GM12878 (cell line): Measurements from ENCODE around the gene GET3. TPM values are rescaled to one million over a fixed set of nuclear protein-coding genes. Genes with fewer than 3 reads are reported as not detected.

Experiments
- CHD1 ChIP-seq: IDR thresholded peaks from 2 replicates; pipeline ENCODE4 v1.6.1; 2012; ENCODE audit warnings: low read depth, low read length, improper control_type of control experiment
- CREM ChIP-seq: IDR thresholded peaks from 2 replicates; pipeline ENCODE4 v1.6.1; 2014; ENCODE audit warnings: antibody characterized with exemption, low read depth
- E2F4 ChIP-seq: IDR thresholded peaks from 2 replicates; pipeline ENCODE4 v1.6.1; 2012; ENCODE audit warnings: low read depth, low read length, improper control_type of control experiment
- EED ChIP-seq: sonication (generic); IDR thresholded peaks from 2 replicates; pipeline ENCODE4 v1.6.1; 2016; ENCODE audit warnings: antibody characterized with exemption, low read depth
- ELK1 ChIP-seq: IDR thresholded peaks from 2 replicates; pipeline ENCODE4 v1.6.1; 2012; ENCODE audit warnings: low read depth, low read length, improper control_type of control experiment
- GATAD2B ChIP-seq: fragments of 450-650 bp; conservative IDR thresholded peaks from 2 replicates; pipeline ENCODE4 v1.6.1; 2017; ENCODE audit warnings: low read depth, mild to moderate bottlenecking, moderate library complexity
- IRF4 ChIP-seq: IDR thresholded peaks from 2 replicates; pipeline ENCODE4 v1.6.1; 2011; ENCODE audit warnings: low read depth, low read length
- LARP7 ChIP-seq: fragments of 450-650 bp; IDR thresholded peaks from 2 replicates; pipeline ENCODE4 v1.6.1; 2017; ENCODE audit warnings: mild to moderate bottlenecking
- MYB ChIP-seq: fragments of 150-350 bp; IDR thresholded peaks from 2 replicates; pipeline ENCODE4 v1.6.1; 2014; ENCODE audit warnings: mild to moderate bottlenecking, low read depth, low read length, borderline replicate concordance
- NFIC ChIP-seq: IDR thresholded peaks from 2 replicates; pipeline ENCODE4 v1.6.1; 2012; ENCODE audit warnings: low read depth, mild to moderate bottlenecking, inconsistent platforms, low read length, moderate library complexity
- NKRF ChIP-seq: fragments of 450-650 bp; conservative IDR thresholded peaks from 2 replicates; pipeline ENCODE4 v1.6.1; 2017; ENCODE audit warnings: mild to moderate bottlenecking, moderate library complexity
- NR2C1 ChIP-seq: fragments of 450-650 bp; IDR thresholded peaks from 2 replicates; pipeline ENCODE4 v1.6.1; 2017; ENCODE audit warnings: antibody characterized with exemption, mild to moderate bottlenecking, moderate library complexity
- PBX3 ChIP-seq: IDR thresholded peaks from 2 replicates; pipeline ENCODE4 v1.6.1; 2011; ENCODE audit warnings: mild to moderate bottlenecking, low read depth, low read length, moderate library complexity; ENCODE audit not compliant: insufficient replicate concordance
- POLR2A ChIP-seq: IDR thresholded peaks from 2 replicates; pipeline ENCODE4 v1.6.1; 2011; ENCODE audit warnings: low read depth, mild to moderate bottlenecking, low read length
- RAD51 ChIP-seq: fragments of 450-650 bp; IDR thresholded peaks from 2 replicates; pipeline ENCODE4 v1.6.1; 2016; ENCODE audit warnings: moderate library complexity, mild to moderate bottlenecking, inconsistent platforms
- SMAD1 ChIP-seq: fragments of 450-650 bp; IDR thresholded peaks from 2 replicates; pipeline ENCODE4 v1.6.1; 2018; ENCODE audit warnings: mild to moderate bottlenecking, low read depth; ENCODE audit not compliant: partially characterized antibody
- SMARCA5 ChIP-seq: fragments of 450-650 bp; IDR thresholded peaks from 2 replicates; pipeline ENCODE4 v1.6.1; 2017; ENCODE audit warnings: mild to moderate bottlenecking
- TAF1 ChIP-seq: IDR thresholded peaks from 2 replicates; pipeline ENCODE4 v1.6.1; 2011; ENCODE audit warnings: mild to moderate bottlenecking, low read depth, low read length, borderline replicate concordance
- TARDBP ChIP-seq: IDR thresholded peaks from 2 replicates; pipeline ENCODE4 v1.6.1; 2016; ENCODE audit warnings: borderline replicate concordance
- TCF3 ChIP-seq: IDR thresholded peaks from 2 replicates; pipeline ENCODE4 v1.6.1; 2012; ENCODE audit warnings: low read depth, mild to moderate bottlenecking, low read length, borderline replicate concordance; ENCODE audit not compliant: insufficient read depth
- polyA plus RNA-seq, 11 experiments: library from polyadenylated mRNA; depleted of rRNA in 4 of 11; unstranded in 6 of 11; stranded (reverse) in 5 of 11; fragments of >200 nt; fragmentation: Nextera tagmentation in 4 of 11; fragmentation: Illumina TruSeq in 1 of 11; extraction: Ambion mirVana in 4 of 11; extraction: Trizol in 1 of 11; gene quantifications; 1 replicate in 1 of 11; 2 replicates in 10 of 11; pipeline versions ENCODE4 v1.2.1 to v1.2.3, GENCODE V29; 2011 to 2016; ENCODE audit warnings: inconsistent platforms in 2 of 11, missing spikeins in 2 of 11, low read depth in 1 of 11
- total RNA-seq, 4 experiments: library from RNA; depleted of rRNA in 3 of 4; stranded (reverse); fragments of >200 nt in 3 of 4; fragmentation: Illumina TruSeq in 1 of 4; extraction: Trizol in 1 of 4; gene quantifications; 2 replicates each; pipeline versions ENCODE4 v1.2.1 to v1.2.3, GENCODE V29; 2013 to 2021

The GET3 gene
- total and polyA plus RNA-seq, 10 of the 15 experiments (the other 5 are each of a cell fraction or from before 2014, with no cell fraction given), result 14.5 to 144 (median 97.2) TPM

- TF ChIP-seq E2F4 (no peak), NKRF (peak; percentile 56; the same call in 1 of the 2 replicates), TCF3 (peak; percentile 68), SMARCA5 (peak; percentile 47; the same call in 1 of the 2 replicates), GATAD2B (peak; percentile 60), NR2C1 (peak; percentile 80), POLR2A (peak; percentile 81), SMAD1 (no peak), CHD1 (0 out of 2 replicates have a peak, but pooled peaks have one; percentile 84), RAD51 (peak; percentile 83), NFIC (no peak), MYB (no peak), EED (no peak), CREM (peak; percentile 41; the same call in 1 of the 2 replicates), TAF1 (peak; percentile 7; the same call in 1 of the 2 replicates), LARP7 (peak; percentile 91), ELK1 (peak; percentile 61), PBX3 (peak; percentile 54), TARDBP (no peak), IRF4 (no peak)
Measured at GRCh38 chr19:12792051-12792852, 55.0 kb downstream of the GET3 start (continued).
